Activated T-cell treated with anti-CD3 and anti-CD28 coated beads, Interleukin-2, amount 50 U/mL, for 4 hours (primary cell): Measurements from ENCODE around the gene FZR1. TPM values are rescaled to one million over a fixed set of nuclear protein-coding genes. Genes with fewer than 3 reads are reported as not detected.

Source experiments
- ATAC-seq, 2 donors: fragments of 200-7000 bp; cut with Tn5 transposase; one replicate each; pipeline ENCODE4 v1.10.0; 2021
- DNase-seq: peaks from one replicate; pipeline ENCODE4 v3.0.0-alpha.2; 2020
- H3K27me3 Mint-ChIP-seq: one replicate; pipeline ENCODE4 v1.8.0; 2021; ENCODE audit warnings: low read depth, mixed read lengths
- H3K36me3 Mint-ChIP-seq: one replicate; pipeline ENCODE4 v1.8.0; 2022; ENCODE audit warnings: mixed read lengths; ENCODE audit not compliant: insufficient read depth
- H3K4me1 Mint-ChIP-seq: one replicate; pipeline ENCODE4 v1.8.0; 2021; ENCODE audit warnings: low read depth, mixed read lengths
- H3K4me3 Mint-ChIP-seq: one replicate; pipeline ENCODE4 v1.8.0; 2021; ENCODE audit warnings: mild to moderate bottlenecking, moderate library complexity, mixed read lengths
- H3K9me3 Mint-ChIP-seq: one replicate; pipeline ENCODE4 v1.8.0; 2021; ENCODE audit warnings: mixed read lengths
- total RNA-seq, 3 donors: library from RNA; stranded (reverse); gene quantifications; one replicate each; pipeline ENCODE4 v1.2.1, GENCODE V29; 2021

Gene FZR1
- total RNA-seq, 3 donors from 2014 or later: 30.4 to 38.1 (median 33.2) TPM

DNA sequence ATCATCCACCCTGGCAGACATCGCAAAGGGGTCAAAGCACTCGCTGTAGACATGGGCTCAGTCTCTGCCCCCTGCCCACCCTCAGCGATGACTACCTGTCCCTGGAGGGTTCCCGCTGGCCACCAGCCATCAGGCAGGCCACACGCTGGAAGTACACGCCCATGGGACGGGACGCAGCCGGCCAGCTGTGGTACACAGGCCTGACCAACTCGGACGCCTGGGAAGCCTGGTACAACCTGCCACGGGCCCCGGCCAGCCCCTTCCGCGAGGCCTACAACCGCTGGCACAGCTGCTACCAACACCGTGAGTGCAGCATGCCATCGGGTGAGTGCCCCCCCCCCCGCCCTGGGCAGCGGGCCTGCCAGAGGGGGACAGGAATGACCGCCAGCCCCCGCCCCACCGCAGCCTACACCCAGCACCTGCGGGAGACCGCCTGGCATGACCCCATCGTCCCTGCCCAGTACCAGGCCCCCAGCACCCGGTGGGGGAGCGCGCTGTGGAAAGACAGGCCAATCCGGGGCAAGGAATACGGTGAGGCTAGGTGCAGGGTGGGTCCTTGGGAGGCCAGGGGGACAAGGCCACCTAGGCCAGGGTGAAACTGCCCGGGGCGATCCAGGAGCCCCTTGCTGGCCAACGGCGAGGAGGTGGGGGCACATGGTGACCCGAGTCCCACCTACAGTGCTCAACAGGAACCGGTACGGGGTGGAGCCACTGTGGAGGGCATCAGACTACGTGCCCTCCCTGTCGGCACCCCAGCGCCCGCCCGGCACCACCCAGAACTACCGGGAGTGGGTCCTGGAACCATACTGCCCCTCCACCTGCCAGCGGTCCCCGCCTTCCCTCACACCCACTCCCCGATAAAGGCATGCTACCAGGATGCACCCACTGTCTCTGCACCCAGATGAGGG lies 37.3 kb downstream of the FZR1 start:
- peaks cover 6% of the 10 kb centered on the region for H3K4me1 Mint-ChIP-seq
- ATAC-seq (no peak), DNase-seq (no peak)
- no peak overlapping the region for H3K4me3 Mint-ChIP-seq
- peaks cover 11% of the 10 kb centered on the region for H3K36me3 Mint-ChIP-seq
- H3K9me3 Mint-ChIP-seq: no peaks in the 10 kb centered on the region
- no peaks in the 10 kb centered on the region for H3K27me3 Mint-ChIP-seq

DNA sequence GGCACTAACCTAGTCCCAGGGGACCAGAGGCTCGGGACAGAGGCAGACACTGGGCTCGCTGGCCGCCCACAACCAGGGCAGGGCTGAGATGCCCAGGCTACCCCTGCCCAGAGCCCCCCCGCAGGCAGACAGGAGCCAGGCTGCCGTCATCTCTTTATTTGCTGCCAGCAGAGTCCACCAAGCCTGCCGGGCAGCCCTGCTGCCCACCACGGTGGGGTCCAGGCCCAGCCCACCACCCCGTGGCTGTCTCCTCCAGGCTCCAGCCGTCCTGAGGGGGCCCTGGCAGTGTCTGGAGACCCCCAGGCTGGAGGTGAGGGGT lies 37.9 kb downstream of the FZR1 start:
- DNase-seq (no peak), ATAC-seq (no peak)
- no peak overlapping the region for H3K4me3 Mint-ChIP-seq
- H3K27me3 Mint-ChIP-seq: no peaks in the 10 kb centered on the region
- peaks cover 8% of the 10 kb centered on the region for H3K36me3 Mint-ChIP-seq
- peaks cover 6% of the 10 kb centered on the region for H3K4me1 Mint-ChIP-seq
- H3K9me3 Mint-ChIP-seq: no peaks in the 10 kb centered on the region

DNA sequence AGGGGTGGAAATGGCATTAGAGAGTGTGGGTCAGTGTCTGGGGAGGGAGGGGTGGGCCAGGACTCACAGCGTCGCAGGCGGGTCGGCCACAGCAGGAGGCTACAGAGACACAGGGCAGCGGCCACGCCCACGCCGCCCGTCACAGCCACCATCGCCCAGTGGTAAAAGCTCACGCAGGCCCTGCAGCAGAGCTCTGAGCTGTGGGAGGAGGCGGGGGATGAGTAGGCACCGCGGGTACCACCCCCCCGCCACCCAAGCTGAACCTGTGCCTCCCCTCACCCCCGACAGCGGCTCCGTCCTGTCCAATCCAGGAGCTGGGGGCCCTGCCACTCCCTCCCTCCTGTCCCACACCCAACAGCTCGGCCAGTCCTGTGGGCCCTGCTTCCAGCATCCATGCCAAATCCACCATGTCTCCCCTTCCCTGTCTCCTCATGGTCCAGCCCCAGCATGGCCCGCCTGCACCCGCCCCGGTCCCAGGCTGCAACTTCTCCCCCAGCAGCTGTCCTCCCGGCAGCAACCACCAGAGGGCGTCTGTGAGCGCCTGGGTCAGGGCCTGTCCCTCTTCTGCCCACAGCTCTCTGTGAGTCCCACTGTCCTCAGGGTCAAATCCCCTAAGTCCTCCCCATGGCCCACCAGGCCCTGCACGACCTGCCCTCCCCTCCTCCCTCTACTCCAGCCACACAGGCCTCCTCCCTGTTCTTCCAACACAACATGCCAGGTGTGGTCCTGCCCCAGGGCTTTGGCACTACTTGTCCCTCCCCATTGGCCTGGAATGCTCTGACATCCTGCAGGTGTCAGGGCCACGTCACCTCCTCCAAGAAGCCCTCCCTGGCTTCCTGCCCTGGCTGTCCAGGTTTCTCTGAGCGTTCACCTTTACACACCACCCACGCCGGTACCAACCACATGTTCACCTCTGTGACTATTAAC lies 38.9 kb downstream of the FZR1 start:
- no peaks in the 10 kb centered on the region for H3K27me3 Mint-ChIP-seq
- DNase-seq: peak; percentile 79
- no peaks in the 10 kb centered on the region for H3K9me3 Mint-ChIP-seq
- no peak overlapping the region for H3K4me3 Mint-ChIP-seq
- peak; percentile 74 to 82 for ATAC-seq
- H3K4me1 Mint-ChIP-seq: peaks cover 6% of the 10 kb centered on the region
- peaks cover 8% of the 10 kb centered on the region for H3K36me3 Mint-ChIP-seq

DNA sequence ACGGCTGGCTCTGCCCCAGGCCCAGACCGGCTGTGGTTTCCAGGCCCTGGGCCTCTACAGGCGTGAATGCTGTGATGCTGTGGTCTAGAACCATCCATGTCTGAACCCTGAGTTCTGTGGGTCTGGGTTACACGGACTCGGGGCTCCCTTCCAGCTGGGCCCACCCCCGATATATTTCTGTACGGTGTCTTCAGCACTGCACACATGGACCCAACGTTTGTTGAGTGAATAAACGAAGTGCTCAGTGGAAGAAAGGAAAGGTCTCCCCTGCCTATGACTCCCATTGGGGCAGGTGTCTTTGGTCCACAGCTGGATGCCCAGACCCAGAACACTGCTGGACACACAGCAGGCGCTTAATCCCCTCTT lies 39.5 kb downstream of the FZR1 start:
- Mint-ChIP-seq H3K36me3 (peaks cover 8% of the 10 kb centered on the region), H3K4me3 (no peak overlapping the region), H3K9me3 (no peaks in the 10 kb centered on the region), H3K4me1 (peaks cover 6% of the 10 kb centered on the region), H3K27me3 (no peaks in the 10 kb centered on the region)
- ATAC-seq (peak in 1 of 2 donors; percentile 30), DNase-seq (no peak)

DNA sequence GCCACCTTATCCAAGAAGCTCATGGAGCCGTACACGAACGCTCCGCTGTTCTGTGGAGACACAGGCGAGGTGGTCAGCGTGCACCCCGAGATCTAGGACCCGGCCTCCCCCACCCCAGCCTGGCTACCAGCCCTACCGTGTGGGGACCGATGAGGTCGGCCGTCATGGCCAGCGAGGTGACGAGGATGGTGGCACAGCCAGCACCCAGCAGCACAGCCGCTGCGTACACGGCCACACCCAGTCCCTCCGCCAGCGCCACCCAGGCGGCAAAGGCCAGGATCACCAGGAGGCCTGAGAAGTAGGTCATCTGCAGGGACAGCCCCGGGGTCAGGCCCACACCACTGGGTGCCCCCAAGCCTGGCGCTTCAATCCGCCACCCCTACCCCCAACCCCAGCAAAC lies 40.0 kb downstream of the FZR1 start:
- DNase-seq (no peak), ATAC-seq (no peak)
- Mint-ChIP-seq H3K27me3 (no peaks in the 10 kb centered on the region), H3K4me3 (no peak overlapping the region), H3K9me3 (no peaks in the 10 kb centered on the region), H3K36me3 (peaks cover 8% of the 10 kb centered on the region), H3K4me1 (peaks cover 8% of the 10 kb centered on the region)

DNA sequence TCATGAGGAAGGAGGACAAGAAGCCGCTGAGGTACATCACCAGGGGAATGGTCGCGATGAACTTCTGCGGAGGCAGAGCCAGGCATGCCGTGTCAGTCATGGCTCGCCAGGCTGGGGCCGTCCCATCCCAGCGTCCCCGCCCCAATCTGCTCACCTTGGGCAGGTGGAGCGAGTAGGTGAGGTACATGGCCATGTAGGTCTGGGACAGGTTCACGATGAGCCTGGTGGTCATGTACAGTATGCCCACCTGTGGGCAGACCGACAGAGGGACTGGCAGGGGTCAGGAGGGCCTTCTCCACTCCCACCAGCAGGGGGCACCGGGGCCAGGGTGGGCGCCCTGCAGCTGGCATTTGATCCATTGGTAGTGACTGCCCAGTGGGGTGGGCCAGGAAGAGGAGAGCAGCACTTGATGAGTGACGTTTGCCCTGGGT lies 41.2 kb downstream of the FZR1 start:
- H3K36me3 Mint-ChIP-seq: peaks cover 8% of the 10 kb centered on the region
- no peaks in the 10 kb centered on the region for H3K9me3 Mint-ChIP-seq
- H3K4me1 Mint-ChIP-seq: peaks cover 11% of the 10 kb centered on the region
- H3K4me3 Mint-ChIP-seq: no peak overlapping the region
- no peaks in the 10 kb centered on the region for H3K27me3 Mint-ChIP-seq
- ATAC-seq: peak; percentile 27 to 28
- no peak for DNase-seq

DNA sequence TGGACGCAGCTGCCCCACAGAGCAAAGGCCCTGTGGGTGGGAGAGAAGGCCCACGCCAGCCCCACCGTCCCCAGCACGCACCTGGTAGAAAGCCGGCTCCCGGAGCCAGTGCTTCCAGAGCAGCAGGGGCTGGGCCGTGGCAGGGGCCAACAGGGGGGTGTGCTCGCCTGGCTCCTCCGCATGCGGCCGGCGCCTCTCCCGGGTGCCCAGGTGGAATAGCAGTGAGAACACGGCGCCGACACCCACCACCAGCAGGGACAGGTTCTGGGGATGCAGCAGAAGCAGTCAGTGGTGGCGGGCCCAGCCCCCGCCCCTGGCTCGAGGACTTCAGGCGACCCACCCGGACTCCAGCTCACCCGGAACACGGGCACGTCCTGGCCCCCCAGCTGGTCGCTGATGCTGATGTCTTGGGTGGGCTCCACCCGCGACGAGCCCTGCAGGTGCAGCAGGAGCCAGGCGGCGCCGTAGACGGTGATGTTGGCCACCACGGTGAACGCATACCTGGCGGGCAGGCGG lies 41.7 kb downstream of the FZR1 start:
- H3K36me3 Mint-ChIP-seq: peaks cover 8% of the 10 kb centered on the region
- H3K4me3 Mint-ChIP-seq: no peak overlapping the region
- H3K27me3 Mint-ChIP-seq: no peaks in the 10 kb centered on the region
- no peak for ATAC-seq
- DNase-seq: no peak
- H3K9me3 Mint-ChIP-seq: no peaks in the 10 kb centered on the region
- H3K4me1 Mint-ChIP-seq: peaks cover 14% of the 10 kb centered on the region

DNA sequence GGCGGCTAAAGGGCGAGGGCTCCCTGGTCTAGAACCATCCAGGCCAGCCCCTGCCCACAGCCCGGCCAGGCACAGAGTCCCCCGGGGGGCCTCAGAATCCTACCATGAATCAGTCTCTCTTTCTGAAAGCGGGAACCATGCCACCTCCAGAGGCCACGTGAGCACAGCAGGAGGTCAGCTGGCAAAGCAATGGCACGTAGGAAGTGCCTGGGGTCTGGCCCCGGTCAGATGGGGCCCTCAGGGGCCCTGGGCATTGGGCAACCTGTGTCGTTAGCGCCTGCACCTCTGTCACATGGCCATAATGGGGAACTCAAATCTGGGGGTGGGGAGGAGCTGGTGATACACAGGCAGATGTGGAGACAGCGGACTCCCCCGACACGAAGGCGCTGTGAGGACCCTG lies 42.5 kb downstream of the FZR1 start:
- Mint-ChIP-seq H3K4me3 (no peak overlapping the region), H3K4me1 (peaks cover 19% of the 10 kb centered on the region), H3K9me3 (no peaks in the 10 kb centered on the region), H3K27me3 (no peaks in the 10 kb centered on the region), H3K36me3 (peaks cover 8% of the 10 kb centered on the region)
- ATAC-seq (no peak), DNase-seq (no peak)

DNA sequence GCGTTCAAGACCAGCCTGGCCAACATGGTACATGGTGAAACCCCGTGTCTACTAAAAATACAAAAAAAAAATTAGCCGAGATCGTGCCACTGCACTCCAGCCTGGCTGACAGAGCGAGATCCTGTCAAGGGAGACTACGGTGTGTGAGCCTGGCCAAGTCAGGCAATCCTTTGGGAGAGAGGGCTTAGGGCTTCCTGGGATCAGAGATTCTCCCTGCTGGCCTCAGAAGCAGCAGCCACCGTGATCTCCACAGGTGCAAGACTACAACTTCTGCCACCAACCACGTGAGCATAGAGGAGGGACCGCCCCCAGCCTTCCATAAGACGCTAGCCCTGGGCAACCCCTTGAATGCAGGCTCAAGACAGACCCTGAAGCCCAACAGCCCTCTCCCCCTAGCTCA lies 43.7 kb downstream of the FZR1 start:
- Mint-ChIP-seq H3K27me3 (no peaks in the 10 kb centered on the region), H3K9me3 (no peaks in the 10 kb centered on the region), H3K4me3 (no peak overlapping the region), H3K4me1 (peaks cover 26% of the 10 kb centered on the region), H3K36me3 (peaks cover 8% of the 10 kb centered on the region)
- DNase-seq: no peak
- ATAC-seq: no peak

DNA sequence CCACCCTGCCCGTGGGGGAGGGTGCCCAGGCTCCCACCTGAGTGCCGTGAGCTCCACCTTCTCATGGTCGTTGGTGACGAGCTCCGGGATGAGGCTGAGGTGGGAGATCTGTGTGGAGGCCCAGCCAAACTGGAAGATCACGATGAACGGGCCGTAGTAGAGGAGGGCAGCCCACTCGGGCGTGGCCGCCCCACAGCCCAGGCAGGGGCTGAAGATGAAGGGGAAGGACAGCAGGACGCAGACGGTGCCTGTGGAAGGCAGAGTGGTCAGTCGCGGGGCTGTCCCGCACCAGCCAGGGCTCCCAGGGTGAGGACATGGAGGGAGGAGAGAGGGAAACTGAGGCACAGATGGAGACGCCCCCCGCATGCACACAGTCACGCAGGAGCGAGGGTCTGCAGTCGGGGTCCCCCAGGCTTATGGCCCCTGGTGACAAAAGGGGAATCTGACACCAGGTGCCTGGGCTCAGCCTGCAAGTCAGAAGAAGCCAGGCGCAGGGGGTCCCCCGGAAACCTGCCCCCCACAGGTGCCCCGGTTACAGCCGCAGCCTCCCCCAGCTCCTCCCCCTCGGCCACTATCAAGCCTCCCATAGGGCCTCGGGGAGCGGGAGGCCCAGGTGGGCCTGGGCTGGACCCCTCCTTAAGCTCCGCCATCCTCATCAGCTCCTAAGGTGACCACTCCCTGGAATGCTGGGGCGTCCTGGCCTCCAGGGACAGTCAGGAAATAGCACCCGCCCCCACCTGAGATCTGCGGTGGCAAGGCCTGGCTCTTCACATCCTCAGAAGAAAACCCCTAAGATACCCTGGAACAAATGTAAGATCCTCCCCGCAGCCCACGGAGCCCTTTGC lies 45.1 kb downstream of the FZR1 start:
- no peak overlapping the region for H3K4me3 Mint-ChIP-seq
- peaks cover 32% of the 10 kb centered on the region for H3K4me1 Mint-ChIP-seq
- ATAC-seq: no peak
- no peaks in the 10 kb centered on the region for H3K9me3 Mint-ChIP-seq
- DNase-seq: no peak
- H3K27me3 Mint-ChIP-seq: no peaks in the 10 kb centered on the region
- H3K36me3 Mint-ChIP-seq: peaks cover 5% of the 10 kb centered on the region

DNA sequence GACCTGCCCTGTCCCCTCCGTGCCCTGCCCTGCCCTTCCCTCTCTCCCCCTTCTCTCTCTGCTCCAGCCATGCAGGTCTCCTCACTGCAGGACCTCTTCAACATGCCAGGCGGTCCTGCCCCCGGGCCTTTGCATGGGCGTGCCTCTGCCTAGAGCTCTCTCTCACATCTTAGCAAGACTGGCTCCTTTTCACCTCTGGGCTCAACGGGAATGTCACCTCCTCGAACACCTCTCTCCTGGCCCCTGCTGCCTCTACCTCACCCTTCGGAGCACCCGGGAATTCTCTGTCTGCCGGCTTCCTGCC lies 45.6 kb downstream of the FZR1 start:
- Mint-ChIP-seq H3K4me1 (peaks cover 38% of the 10 kb centered on the region), H3K9me3 (no peaks in the 10 kb centered on the region), H3K4me3 (no peak overlapping the region), H3K27me3 (no peaks in the 10 kb centered on the region), H3K36me3 (peaks cover 5% of the 10 kb centered on the region)
- no peak for DNase-seq
- ATAC-seq: no peak

DNA sequence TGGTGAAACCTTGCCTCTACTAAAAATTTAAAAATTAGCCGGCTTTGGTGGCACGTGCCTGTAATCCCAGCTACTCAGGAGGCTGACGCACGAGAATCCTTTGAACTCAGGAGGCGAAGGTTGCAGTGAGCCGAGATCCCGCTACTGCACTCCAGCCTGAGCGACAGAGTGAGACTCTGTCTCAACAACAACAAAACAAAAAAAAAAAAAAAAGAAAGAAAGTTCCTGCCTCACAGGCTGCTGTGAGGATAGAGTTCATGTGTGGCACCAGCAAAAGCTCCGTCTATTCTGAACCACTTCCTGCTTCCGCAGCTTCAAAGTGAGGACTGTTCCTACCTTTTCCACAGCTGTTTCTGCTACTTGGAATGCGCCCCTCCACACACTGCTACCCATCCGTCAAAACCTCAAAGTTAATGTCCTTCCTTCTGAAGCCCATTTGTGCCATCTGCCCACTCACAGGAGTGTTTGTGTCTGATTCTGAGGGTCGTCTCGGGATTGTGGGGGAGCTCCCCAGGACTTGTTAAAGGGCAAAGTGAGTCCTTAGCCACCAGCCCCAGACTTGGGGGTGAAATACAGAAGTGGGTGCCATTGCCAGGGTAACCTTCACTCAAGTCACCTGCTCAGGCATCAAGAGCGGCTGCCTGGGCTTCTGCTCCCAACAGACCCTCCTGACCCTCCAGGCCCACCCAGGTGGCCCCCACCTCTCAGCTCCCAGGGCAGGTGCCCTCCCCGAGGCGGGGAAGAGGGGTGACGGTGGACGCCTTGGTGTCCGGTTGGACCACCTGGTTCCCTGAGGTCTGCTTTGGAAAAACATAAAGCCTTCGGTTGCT lies 48.4 kb downstream of the FZR1 start:
- Mint-ChIP-seq H3K27me3 (no peaks in the 10 kb centered on the region), H3K4me1 (peaks cover 44% of the 10 kb centered on the region), H3K36me3 (peaks cover 5% of the 10 kb centered on the region), H3K9me3 (no peaks in the 10 kb centered on the region), H3K4me3 (peak overlapping the region; percentile 98)
- no peak for ATAC-seq
- no peak for DNase-seq

DNA sequence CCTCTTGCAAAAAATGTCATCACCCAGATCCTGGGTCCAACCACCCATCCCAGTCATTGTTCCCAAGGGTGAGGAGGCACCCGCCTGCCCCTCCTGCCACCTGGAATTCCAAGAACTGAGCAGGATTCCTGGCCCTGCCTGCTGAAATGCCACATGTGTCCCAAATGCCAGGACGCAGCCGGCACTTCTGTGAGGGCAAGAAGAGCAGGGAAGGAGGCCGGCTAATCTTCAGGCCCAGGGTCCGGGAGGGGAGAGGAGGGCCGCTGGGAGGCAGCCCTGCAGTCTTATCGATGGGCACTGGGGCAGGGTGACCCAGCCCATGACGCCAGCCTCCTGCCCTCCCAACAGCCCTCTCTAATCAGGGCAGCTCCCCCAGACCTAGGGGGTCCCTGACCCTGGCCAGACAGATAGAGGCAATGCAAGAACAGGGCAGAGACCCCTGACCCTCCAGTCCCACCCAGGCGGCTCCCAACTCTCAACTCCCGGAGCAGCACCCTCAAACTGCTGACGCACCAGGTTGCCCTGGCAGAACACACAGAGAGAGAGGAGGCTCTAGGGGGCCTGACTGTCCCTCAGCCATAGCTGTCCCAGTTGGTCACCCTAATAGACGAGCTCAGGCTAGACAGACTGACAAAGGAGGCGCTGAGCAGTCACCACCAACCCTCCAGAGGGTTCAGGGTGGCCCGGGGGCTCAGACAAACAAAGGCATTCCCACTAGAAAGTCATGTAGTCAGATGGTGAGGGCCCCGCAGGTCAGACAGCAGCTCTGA lies 49.7 kb downstream of the FZR1 start:
- no peak for ATAC-seq
- DNase-seq: no peak
- no peaks in the 10 kb centered on the region for H3K9me3 Mint-ChIP-seq
- H3K36me3 Mint-ChIP-seq: peaks cover 5% of the 10 kb centered on the region
- H3K27me3 Mint-ChIP-seq: no peaks in the 10 kb centered on the region
- H3K4me1 Mint-ChIP-seq: peaks cover 43% of the 10 kb centered on the region
- peak overlapping the region; percentile 98 for H3K4me3 Mint-ChIP-seq
